SK-N-SH (cell line): ENCODE results near the gene EEF1AKMT4. TPM values are rescaled to one million over a fixed set of nuclear protein-coding genes. Genes with fewer than 3 reads are reported as not detected.

Experiments used
- CTCF ChIA-PET: fragments of 300-600, 350-600 bp; formaldehyde crosslinking; extraction: SDS; loops from one replicate; lab custom pipeline; 2021; lab: Yijun Ruan, JAX
- POLR2A ChIA-PET: fragments of 350-600 bp; sonication (Branson Sonifier 250); formaldehyde crosslinking; extraction: SDS; loops from one replicate; lab custom pipeline; 2020; ENCODE audit warnings: antibody characterized with exemption, inconsistent platforms; lab: Yijun Ruan, JAX
- DNase-seq: peaks from one replicate; pipeline ENCODE4 v3.0.0; 2012
- H2AFZ ChIP-seq: fragments of 200-600 bp; sonication (generic); 2 replicates; pipeline ENCODE4 v1.8.1; 2016; ENCODE audit warnings: antibody characterized with exemption, mild to moderate bottlenecking, low read depth
- H3F3A ChIP-seq: fragments of 200-600 bp; sonication (generic); replicated peaks from 2 replicates; pipeline ENCODE3; 2016; ENCODE audit warnings: antibody characterized with exemption, mild to moderate bottlenecking; ENCODE audit not compliant: insufficient read depth
- H3K27ac ChIP-seq, 2 experiments: fragments of 200-500 bp in 1 of 2; fragments of 200-600 bp in 1 of 2; sonication (Bioruptor generic) in 1 of 2; sonication (generic), shearing (Covaris generic) in 1 of 2; 2 replicates each; pipeline versions ENCODE4 v1.5.1 to v1.6.1; 2014 to 2016; ENCODE audit warnings: low read depth in 2 of 2, inconsistent platforms in 1 of 2, low read length in 1 of 2, mild to moderate bottlenecking in 1 of 2, mixed read lengths in 1 of 2
- H3K27me3 ChIP-seq: fragments of 200-600 bp; sonication (generic), shearing (Covaris generic); 2 replicates; pipeline ENCODE4 v1.6.1; 2016; ENCODE audit warnings: mixed run types; ENCODE audit not compliant: insufficient read depth
- H3K36me3 ChIP-seq, 2 experiments: fragments of 200-500 bp in 1 of 2; fragments of 200-600 bp in 1 of 2; sonication (Bioruptor generic) in 1 of 2; sonication (generic) in 1 of 2; replicated peaks in 1 of 2; 2 replicates each; pipeline versions ENCODE3 to v1.5.1; 2014 to 2016; ENCODE audit warnings: low read length in 1 of 2, mild to moderate bottlenecking in 1 of 2; ENCODE audit not compliant: insufficient read depth in 2 of 2, control insufficient read depth in 1 of 2
- H3K4me1 ChIP-seq, 2 experiments: fragments of 200-500 bp in 1 of 2; fragments of 200-600 bp in 1 of 2; sonication (Bioruptor generic) in 1 of 2; sonication (generic), shearing (Covaris generic) in 1 of 2; 2 replicates each; pipeline versions ENCODE4 v1.5.1 to v1.6.1; 2014 to 2016; ENCODE audit warnings: low read depth in 1 of 2, low read length in 1 of 2, mixed run types in 1 of 2; ENCODE audit not compliant: insufficient read depth in 2 of 2, control insufficient read depth in 1 of 2
- H3K4me2 ChIP-seq: fragments of 200-600 bp; sonication (generic), shearing (Covaris generic); 2 replicates; pipeline ENCODE4 v1.6.1; 2017; ENCODE audit warnings: mixed run types
- H3K4me3 ChIP-seq, 2 experiments: fragments of 200-500 bp in 1 of 2; fragments of 200-600 bp in 1 of 2; sonication (Bioruptor generic) in 1 of 2; sonication (generic), shearing (Covaris generic) in 1 of 2; 2 replicates each; pipeline versions ENCODE4 v1.5.1 to v1.8.1; 2014 to 2016; ENCODE audit warnings: low read depth in 2 of 2, inconsistent platforms in 1 of 2, low read length in 1 of 2, mild to moderate bottlenecking in 1 of 2, mixed read lengths in 1 of 2, moderate library complexity in 1 of 2
- H3K79me2 ChIP-seq: fragments of 200-600 bp; sonication (generic); 2 replicates; pipeline ENCODE4 v1.8.1; 2017; ENCODE audit warnings: mild to moderate bottlenecking; ENCODE audit not compliant: insufficient read depth
- H3K9ac ChIP-seq: fragments of 200-600 bp; sonication (generic); 2 replicates; pipeline ENCODE4 v1.6.1; 2017; ENCODE audit warnings: mixed run types
- H3K9me2 ChIP-seq: fragments of 200-600 bp; sonication (generic); 2 replicates; pipeline ENCODE4 v1.6.1; 2017; ENCODE audit warnings: mixed run types
- H3K9me3 ChIP-seq: fragments of 200-600 bp; sonication (generic); 2 replicates; pipeline ENCODE4 v1.6.1; 2017; ENCODE audit warnings: mixed run types, mild to moderate bottlenecking, moderate library complexity
- H4K20me1 ChIP-seq: fragments of 200-600 bp; sonication (generic); 2 replicates; pipeline ENCODE4 v1.6.1; 2017; ENCODE audit warnings: mild to moderate bottlenecking, mixed run types; ENCODE audit not compliant: insufficient read depth
- CHD2 ChIP-seq: fragments of 150-350 bp; IDR thresholded peaks from 2 replicates; pipeline ENCODE4 v1.6.1; 2018; ENCODE audit warnings: low read length; ENCODE audit not compliant: partially characterized antibody
- ELF1 ChIP-seq: IDR thresholded peaks from 2 replicates; pipeline ENCODE4 v1.4.0; 2012
- EP300 ChIP-seq, 2 experiments: IDR thresholded peaks; 2 replicates each; pipeline versions ENCODE4 v1.4.0 to v1.6.1; 2012; ENCODE audit warnings: borderline replicate concordance in 1 of 2, low read depth in 1 of 2, low read length in 1 of 2
- FOSL2 ChIP-seq: IDR thresholded peaks from 2 replicates; pipeline ENCODE4 v1.4.0; 2012; ENCODE audit warnings: low read depth, mild to moderate bottlenecking, moderate library complexity, borderline replicate concordance
- FOXM1 ChIP-seq: IDR thresholded peaks from 2 replicates; pipeline ENCODE4 v1.4.0; 2012; ENCODE audit warnings: low read depth, mild to moderate bottlenecking
- GABPA ChIP-seq: IDR thresholded peaks from 2 replicates; pipeline ENCODE4 v1.4.0; 2012; ENCODE audit warnings: low read depth, mild to moderate bottlenecking
- GATA2 ChIP-seq: sonication (generic); formaldehyde crosslinking; IDR thresholded peaks from 2 replicates; pipeline ENCODE4 v1.5.0; 2020; ENCODE audit warnings: mild to moderate bottlenecking, missing genetic modification reagents
- IRF3 ChIP-seq: fragments of 150-350 bp; IDR thresholded peaks from 2 replicates; pipeline ENCODE4 v1.6.1; 2016; ENCODE audit warnings: mild to moderate bottlenecking, low read depth, low read length
- JUND ChIP-seq: IDR thresholded peaks from 2 replicates; pipeline ENCODE4 v1.4.0; 2012
- MAX ChIP-seq: IDR thresholded peaks from 2 replicates; pipeline ENCODE4 v1.4.0; 2012; ENCODE audit warnings: low read depth
- MEF2A ChIP-seq: IDR thresholded peaks from 2 replicates; pipeline ENCODE4 v1.4.0; 2012; ENCODE audit warnings: low read depth, borderline replicate concordance
- MXI1 ChIP-seq: IDR thresholded peaks from 2 replicates; pipeline ENCODE4 v1.6.1; 2012; ENCODE audit warnings: mild to moderate bottlenecking, low read depth, low read length, improper control_type of control experiment
- NRF1 ChIP-seq: IDR thresholded peaks from 2 replicates; pipeline ENCODE4 v1.6.1; 2012; ENCODE audit warnings: low read depth, mild to moderate bottlenecking, low read length
- POLR2AphosphoS5 ChIP-seq: IDR thresholded peaks from 2 replicates; pipeline ENCODE4 v1.6.1; 2012; ENCODE audit warnings: low read depth, low read length
- RAD21 ChIP-seq: IDR thresholded peaks from 2 replicates; pipeline ENCODE4 v1.6.1; 2012; ENCODE audit warnings: mild to moderate bottlenecking, low read length
- RCOR1 ChIP-seq: fragments of 150-350 bp; IDR thresholded peaks from 2 replicates; pipeline ENCODE4 v1.6.1; 2017; ENCODE audit warnings: antibody characterized with exemption, low read length
- RFX5 ChIP-seq: IDR thresholded peaks from 2 replicates; pipeline ENCODE4 v1.6.1; 2012; ENCODE audit warnings: mild to moderate bottlenecking, improper control_type of control experiment, low read length
- SIN3A ChIP-seq: IDR thresholded peaks from 2 replicates; pipeline ENCODE4 v1.6.1; 2012; ENCODE audit warnings: low read depth, mild to moderate bottlenecking, low read length, moderate library complexity, borderline replicate concordance
- SMC3 ChIP-seq: IDR thresholded peaks from 2 replicates; pipeline ENCODE4 v1.6.1; 2012; ENCODE audit warnings: low read depth, low read length, improper control_type of control experiment
- TAF1 ChIP-seq: IDR thresholded peaks from 2 replicates; pipeline ENCODE4 v1.6.1; 2012; ENCODE audit warnings: low read depth, mild to moderate bottlenecking, low read length, moderate library complexity, borderline replicate concordance
- TCF12 ChIP-seq: IDR thresholded peaks from 2 replicates; pipeline ENCODE4 v1.4.0; 2012
- YY1 ChIP-seq: IDR thresholded peaks from 2 replicates; pipeline ENCODE4 v1.4.0; 2012; ENCODE audit warnings: low read depth, mild to moderate bottlenecking
- WGBS: methylation state at CpG from one replicate; pipeline ENCODE4 v1.1.6; 2017; ENCODE audit warnings: low lambda C conversion rate; 5-methylcytosine and 5-hydroxymethylcytosine counted together
- polyA plus RNA-seq, 3 experiments: library from polyadenylated mRNA; depleted of rRNA; stranded (reverse); fragments of >200 nt; gene quantifications; 2 replicates each; pipeline ENCODE4 v1.2.3, GENCODE V29; 2012
- TF ChIP-seq, protein P1 (sequence below): IDR thresholded peaks from 2 replicates; pipeline ENCODE4 v1.6.1; 2012; ENCODE audit warnings: mild to moderate bottlenecking, low read depth, low read length, moderate library complexity
- TF ChIP-seq, protein P2 (sequence below): fragments of 150-350 bp; IDR thresholded peaks from 2 replicates; pipeline ENCODE4 v1.6.1; 2017; ENCODE audit warnings: antibody characterized with exemption, low read length, low read depth, borderline replicate concordance

Gene EEF1AKMT4
- polyA plus RNA-seq, 1 of the 3 experiments (the other 2 are of a cell fraction), result 9.3 TPM

DNA sequence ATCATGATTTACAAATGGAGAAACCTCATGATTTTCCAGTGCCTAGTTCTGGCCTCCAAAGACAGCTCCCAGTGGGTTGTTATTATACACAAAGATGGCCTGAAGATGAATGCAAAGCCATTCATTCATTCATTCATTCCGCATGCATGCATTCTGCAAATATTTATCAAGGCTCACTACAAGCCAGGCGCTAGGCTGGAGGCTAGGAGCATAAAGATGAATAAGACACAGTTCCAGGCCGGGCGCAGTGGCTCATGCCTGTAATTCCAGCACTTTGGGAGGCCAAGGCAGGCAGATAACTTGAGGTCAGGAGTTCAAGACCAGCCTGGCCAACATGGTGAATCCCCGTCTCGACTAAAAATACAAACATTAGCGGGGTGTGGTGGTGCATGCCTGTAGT is 47.1 kb downstream of the EEF1AKMT4 start:
- CTCF ChIA-PET, result interaction anchor here (1.4 kb wide), 1 partner anchor 11 kb away, joined by 5 read pairs; no protein-coding TSS in a partner anchor
- H2AFZ ChIP-seq, result no peak overlapping the region

DNA sequence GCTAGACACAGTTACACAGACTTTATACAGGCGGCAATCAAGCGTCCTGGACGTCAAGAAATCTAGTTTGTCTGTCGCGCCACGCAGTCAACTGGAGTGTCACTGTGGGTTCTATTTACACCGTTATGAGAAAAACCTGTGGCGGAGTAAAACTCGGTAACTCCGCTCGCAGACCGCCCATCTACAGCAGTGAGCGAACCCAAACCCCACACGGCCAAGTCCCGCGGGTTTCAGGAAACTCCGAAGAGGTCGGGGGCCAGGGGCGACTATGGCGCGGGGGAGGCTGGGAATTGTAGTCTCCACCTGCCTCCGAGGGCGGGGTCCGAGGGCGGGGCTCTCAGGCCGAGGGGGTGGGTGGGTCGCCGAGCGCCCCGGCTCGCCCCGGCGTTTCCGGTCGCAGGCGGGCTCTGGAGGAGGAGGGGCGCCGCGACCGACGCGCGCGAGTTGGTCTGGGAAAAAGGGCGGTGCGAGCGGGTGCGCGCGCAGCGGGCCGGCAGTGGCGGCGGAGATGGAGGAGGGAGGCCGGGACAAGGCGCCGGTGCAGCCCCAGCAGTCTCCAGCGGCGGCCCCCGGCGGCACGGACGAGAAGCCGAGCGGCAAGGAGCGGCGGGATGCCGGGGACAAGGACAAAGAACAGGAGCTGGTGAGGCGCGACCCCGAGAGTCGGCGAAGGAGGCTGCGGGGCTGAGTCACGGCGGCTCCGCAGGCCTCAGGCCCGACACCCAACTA is 49.5 kb downstream of the EEF1AKMT4 start, which contains the start of gene PSMD2:
Gene PSMD2, plus strand, starts transcription at position 483 of the 729 bp plus-strand sequence. Its CDS starts 26 bp downstream, at position 509.
- no peaks in the 10 kb centered on the region for H3K9me2 ChIP-seq
- peak within 1 kb of the TSS; percentile 78 to 87 for H3K27ac ChIP-seq
- H3K36me3 ChIP-seq, result peaks cover 36 to 38% of the 10 kb centered on the region in 2 experiments
- DNase-seq, result peak; percentile 99
- no peaks in the 10 kb centered on the region; the same call in 1 of the 2 replicates for H3K27me3 ChIP-seq
- H3K79me2 ChIP-seq, result peaks cover 49% of the 10 kb centered on the region
- peak within 1 kb of the TSS; percentile 91 for H3K4me2 ChIP-seq
- WGBS, result 1% methylated on average over 20 of the region's 78 CpGs
- ChIA-PET CTCF (interaction anchor here (1.0 to 1.6 kb wide), 3 partner anchors 10 to 55 kb away, joined by 3 to 6 read pairs (median 4); partner anchors contain the start of gene EEF1AKMT4), POLR2A (no interaction called here)
- H3K4me3 ChIP-seq, result peak within 1 kb of the TSS; percentile 94 to 96
- H4K20me1 ChIP-seq, result peaks cover 18% of the 10 kb centered on the region
- peaks cover 9 to 10% of the 10 kb centered on the region in 2 experiments; a peak in 3 of 4 replicates for H3K4me1 ChIP-seq
- peak within 1 kb of the TSS; percentile 99 for H2AFZ ChIP-seq
- no peaks in the 10 kb centered on the region for H3K9me3 ChIP-seq
- peak within 1 kb of the TSS; percentile 94 for H3K9ac ChIP-seq
- H3F3A ChIP-seq, result peaks cover 22% of the 10 kb centered on the region
- TF ChIP-seq, protein P1, sequence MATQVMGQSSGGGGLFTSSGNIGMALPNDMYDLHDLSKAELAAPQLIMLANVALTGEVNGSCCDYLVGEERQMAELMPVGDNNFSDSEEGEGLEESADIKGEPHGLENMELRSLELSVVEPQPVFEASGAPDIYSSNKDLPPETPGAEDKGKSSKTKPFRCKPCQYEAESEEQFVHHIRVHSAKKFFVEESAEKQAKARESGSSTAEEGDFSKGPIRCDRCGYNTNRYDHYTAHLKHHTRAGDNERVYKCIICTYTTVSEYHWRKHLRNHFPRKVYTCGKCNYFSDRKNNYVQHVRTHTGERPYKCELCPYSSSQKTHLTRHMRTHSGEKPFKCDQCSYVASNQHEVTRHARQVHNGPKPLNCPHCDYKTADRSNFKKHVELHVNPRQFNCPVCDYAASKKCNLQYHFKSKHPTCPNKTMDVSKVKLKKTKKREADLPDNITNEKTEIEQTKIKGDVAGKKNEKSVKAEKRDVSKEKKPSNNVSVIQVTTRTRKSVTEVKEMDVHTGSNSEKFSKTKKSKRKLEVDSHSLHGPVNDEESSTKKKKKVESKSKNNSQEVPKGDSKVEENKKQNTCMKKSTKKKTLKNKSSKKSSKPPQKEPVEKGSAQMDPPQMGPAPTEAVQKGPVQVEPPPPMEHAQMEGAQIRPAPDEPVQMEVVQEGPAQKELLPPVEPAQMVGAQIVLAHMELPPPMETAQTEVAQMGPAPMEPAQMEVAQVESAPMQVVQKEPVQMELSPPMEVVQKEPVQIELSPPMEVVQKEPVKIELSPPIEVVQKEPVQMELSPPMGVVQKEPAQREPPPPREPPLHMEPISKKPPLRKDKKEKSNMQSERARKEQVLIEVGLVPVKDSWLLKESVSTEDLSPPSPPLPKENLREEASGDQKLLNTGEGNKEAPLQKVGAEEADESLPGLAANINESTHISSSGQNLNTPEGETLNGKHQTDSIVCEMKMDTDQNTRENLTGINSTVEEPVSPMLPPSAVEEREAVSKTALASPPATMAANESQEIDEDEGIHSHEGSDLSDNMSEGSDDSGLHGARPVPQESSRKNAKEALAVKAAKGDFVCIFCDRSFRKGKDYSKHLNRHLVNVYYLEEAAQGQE, result peak; percentile 15
- TF ChIP-seq MAX, result peak; percentile 60
- TF ChIP-seq POLR2AphosphoS5, result peak; percentile 96
- TF ChIP-seq TAF1, result peak; percentile 85
- TF ChIP-seq, protein P2, sequence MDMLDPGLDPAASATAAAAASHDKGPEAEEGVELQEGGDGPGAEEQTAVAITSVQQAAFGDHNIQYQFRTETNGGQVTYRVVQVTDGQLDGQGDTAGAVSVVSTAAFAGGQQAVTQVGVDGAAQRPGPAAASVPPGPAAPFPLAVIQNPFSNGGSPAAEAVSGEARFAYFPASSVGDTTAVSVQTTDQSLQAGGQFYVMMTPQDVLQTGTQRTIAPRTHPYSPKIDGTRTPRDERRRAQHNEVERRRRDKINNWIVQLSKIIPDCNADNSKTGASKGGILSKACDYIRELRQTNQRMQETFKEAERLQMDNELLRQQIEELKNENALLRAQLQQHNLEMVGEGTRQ, result no peak
- TF ChIP-seq RFX5, result no peak
- no peak for TF ChIP-seq RAD21
- TF ChIP-seq MEF2A, result no peak

More for the DNA sequence above, 47.1 kb downstream of the EEF1AKMT4 start:
- DNase-seq, result no peak
- Histone ChIP-seq H3K27ac (no peak overlapping the region), H3K9me3 (no peaks in the 10 kb centered on the region), H3K79me2 (peaks cover 26% of the 10 kb centered on the region), H4K20me1 (peaks cover 13% of the 10 kb centered on the region), H3K4me3 (no peak overlapping the region), H3K9ac (no peak overlapping the region), H3K9me2 (no peaks in the 10 kb centered on the region), H3K27me3 (no peaks in the 10 kb centered on the region; the same call in 1 of the 2 replicates), H3K4me1 (peaks cover 9 to 10% of the 10 kb centered on the region in 2 experiments; a peak in 3 of 4 replicates), H3K4me2 (no peak overlapping the region), H3F3A (peaks cover 22% of the 10 kb centered on the region), H3K36me3 (peaks cover 13 to 14% of the 10 kb centered on the region in 2 experiments)
- POLR2A ChIA-PET, result no interaction called here
- WGBS, result 92% methylated on average over 7 of the region's 7 CpGs
- TF ChIP-seq MEF2A (no peak), SMC3 (no peak), ELF1 (no peak), FOXM1 (no peak), JUND (no peak), MXI1 (no peak), EP300 (IDR thresholded peaks at IDR 0.05; ENCODE audit: borderline replicate concordance in 1 of 2, low read depth in 1 of 2, low read length in 1 of 2) (no peak), IRF3 (no peak), NRF1 (no peak), FOSL2 (no peak), TAF1 (no peak), GABPA (no peak), CHD2 (no peak), TCF12 (no peak), YY1 (no peak), MAX (no peak), SIN3A (no peak), RCOR1 (no peak), RAD21 (no peak), GATA2 (CRISPR knock-in tag) (no peak)
